ENCODE measurements around the gene DENND5A. TPM values are rescaled to one million over a fixed set of nuclear protein-coding genes. Genes with fewer than 3 reads are reported as not detected.

DENND5A gene
- polyA plus RNA-seq, 3 donors, result 24.4 to 291 (median 37.5) TPM

- peak overlapping the region in 1 of 3 experiments; percentile 97 for H3K4me3 ChIP-seq (replicated peaks in 1 of 3; ENCODE audit: low read depth in 2 of 3, low read length in 3 of 3)
- no peaks in the 10 kb centered on the region for H3K36me3 ChIP-seq (replicated peaks in 1 of 2; ENCODE audit: control insufficient read depth in 1 of 2, insufficient read depth in 2 of 2, low read length in 2 of 2)
- TF ChIP-seq CTCF (IDR thresholded peaks at IDR 0.05), result no peak
- no peaks in the 10 kb centered on the region for H3K9me3 ChIP-seq (replicated peaks in 1 of 2; ENCODE audit: control insufficient read depth in 1 of 2, insufficient read depth in 1 of 2, low read length in 2 of 2)
- Mint-ChIP-seq H3K9me3 (no peaks in the 10 kb centered on the region), H3K36me3 (peaks cover 6 to 7% of the 10 kb centered on the region in 2 donors), H3K4me1 (peaks cover 23% of the 10 kb centered on the region), H3K27me3 (ENCODE audit: low read depth in 3 of 3) (peaks cover 0 to 15% (median 7%) of the 10 kb centered on the region in 3 donors), H3K27ac (peak overlapping the region in 6 of 7 donors; percentile 86 to 100 (median 90)), H3K4me3 (peak overlapping the region; percentile 77 to 85)
- H3K4me1 ChIP-seq (ENCODE audit: control insufficient read depth in 1 of 2, insufficient read depth in 2 of 2, low read length in 2 of 2), result peaks cover 16 to 30% of the 10 kb centered on the region in 2 donors
- peaks cover 25% of the 10 kb centered on the region for H3K79me2 ChIP-seq (ENCODE audit: insufficient read depth, low read length)
- WGBS (ENCODE audit: insufficient coverage), result 94% methylated on average over 9 of the region's 13 CpGs
- H3K9ac ChIP-seq (ENCODE audit: insufficient read depth, low read length, poor library complexity, severe bottlenecking), result no peak overlapping the region
- no peak overlapping the region for H3K27ac ChIP-seq (ENCODE audit: low read depth in 1 of 2, low read length in 2 of 2)
- intact Hi-C loops (cut with micrococcal nuclease), result no loop called here
- H3K4me2 ChIP-seq (replicated peaks; ENCODE audit: extremely low read depth, low read length, poor library complexity, severe bottlenecking), result no peak overlapping the region
- H2AFZ ChIP-seq (ENCODE audit: insufficient read depth, low read depth, low read length, poor library complexity, severe bottlenecking), result peak overlapping the region; percentile 77
- H4K20me1 ChIP-seq (ENCODE audit: insufficient read depth, low read length), result peaks cover 25% of the 10 kb centered on the region
- no peaks in the 10 kb centered on the region for H3K27me3 ChIP-seq (ENCODE audit: control insufficient read depth in 2 of 2, insufficient read depth in 2 of 2, low read length in 2 of 2)
- no peak for DNase-seq
Measured at GRCh38 chr11:9266132-9266736, 1.1 kb upstream of the DENND5A start.

- Histone ChIP-seq H3K4me3 (replicated peaks in 1 of 3; ENCODE audit: low read depth in 2 of 3, low read length in 3 of 3) (peak overlapping the region; percentile 75 to 97 (median 97)), H3K27me3 (ENCODE audit: control insufficient read depth in 2 of 2, insufficient read depth in 2 of 2, low read length in 2 of 2) (no peaks in the 10 kb centered on the region), H3K4me2 (replicated peaks; ENCODE audit: extremely low read depth, low read length, poor library complexity, severe bottlenecking) (peak overlapping the region; percentile 84), H3K9me3 (replicated peaks in 1 of 2; ENCODE audit: control insufficient read depth in 1 of 2, insufficient read depth in 1 of 2, low read length in 2 of 2) (no peaks in the 10 kb centered on the region), H3K9ac (ENCODE audit: insufficient read depth, low read length, poor library complexity, severe bottlenecking) (peak overlapping the region; percentile 99), H4K20me1 (ENCODE audit: insufficient read depth, low read length) (peaks cover 42% of the 10 kb centered on the region), H3K79me2 (ENCODE audit: insufficient read depth, low read length) (peaks cover 42% of the 10 kb centered on the region), H3K27ac (ENCODE audit: low read depth in 1 of 2, low read length in 2 of 2) (peak overlapping the region; percentile 99 to 100), H3K36me3 (replicated peaks in 1 of 2; ENCODE audit: control insufficient read depth in 1 of 2, insufficient read depth in 2 of 2, low read length in 2 of 2) (no peaks in the 10 kb centered on the region), H2AFZ (ENCODE audit: insufficient read depth, low read depth, low read length, poor library complexity, severe bottlenecking) (no peak overlapping the region), H3K4me1 (ENCODE audit: control insufficient read depth in 1 of 2, insufficient read depth in 2 of 2, low read length in 2 of 2) (peaks cover 18 to 35% of the 10 kb centered on the region in 2 donors)
- H3K4me1 Mint-ChIP-seq, result peaks cover 36% of the 10 kb centered on the region
- H3K27me3 Mint-ChIP-seq (ENCODE audit: low read depth in 3 of 3), result peaks cover 0 to 15% (median 7%) of the 10 kb centered on the region in 3 donors
- H3K4me3 Mint-ChIP-seq, result peak overlapping the region; percentile 93 to 99
- TF ChIP-seq CTCF (IDR thresholded peaks at IDR 0.05), result no peak
- DNase-seq, result peak; percentile 97 to 98 (median 97)
- H3K36me3 Mint-ChIP-seq, result peaks cover 6 to 7% of the 10 kb centered on the region in 2 donors
- intact Hi-C loops (cut with micrococcal nuclease), result loop anchor here (1.0 to 5.0 kb wide), 4 partner anchors 9 to 102 kb away; partner anchors contain the start of gene TMEM41B (in 2 of the 2)
- peak overlapping the region; percentile 100 for H3K27ac Mint-ChIP-seq
- no peaks in the 10 kb centered on the region for H3K9me3 Mint-ChIP-seq
- 0% methylated on average over 73 of the region's 76 CpGs for WGBS (ENCODE audit: insufficient coverage)
Measured at GRCh38 chr11:9264316-9265210, 587 bp downstream of the DENND5A start.

Measured in CD14-positive monocyte (primary cell).